ENCODE measurements around the gene VPS26B.

DNA sequence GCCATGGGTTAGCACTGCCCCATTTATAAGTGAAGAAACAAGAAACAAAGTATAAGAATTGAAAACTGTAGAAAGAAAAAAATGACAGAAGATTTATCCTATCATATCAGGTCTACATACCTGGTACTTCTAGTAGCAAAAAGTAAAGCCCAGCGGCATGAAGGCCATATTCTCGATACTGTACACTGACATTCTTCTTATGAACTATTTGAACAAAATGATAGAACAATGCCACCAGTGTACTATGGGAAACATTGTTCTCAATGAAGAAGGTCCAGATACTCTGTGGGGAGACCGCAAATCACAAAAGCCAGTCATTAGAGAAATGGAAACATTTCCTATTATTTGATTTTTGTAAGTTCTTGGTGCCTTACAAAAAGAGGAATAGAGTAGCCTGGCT is 7.7 kb upstream of the VPS26B start:
- TF ChIP-seq ZNF274 (IDR thresholded peaks at IDR 0.05; ENCODE audit: low read depth, low read length), result no peak
- no peak for TF ChIP-seq SUZ12 (IDR thresholded peaks at IDR 0.05; ENCODE audit: extremely low read depth, insufficient read depth, insufficient read length)

Measured in NT2/D1 (cell line).